ENCODE measurements around the gene MRPL22.

- TF ChIP-seq ELF1 (IDR thresholded peaks at IDR 0.05; ENCODE audit: borderline replicate concordance, low read depth) = no peak
- no peak for TF ChIP-seq CTCF (IDR thresholded peaks at IDR 0.05 in 2 of 3, conservative IDR thresholded peaks at IDR 0.05 in 1 of 3; ENCODE audit: borderline replicate concordance in 1 of 3, insufficient read depth in 1 of 3, low read depth in 2 of 3, low read length in 2 of 3)
- no peak for TF ChIP-seq EZH2 (IDR thresholded peaks at IDR 0.05)
- TF ChIP-seq POLR2AphosphoS5 (IDR thresholded peaks at IDR 0.05; ENCODE audit: low read depth, low read length) = no peak
- TF ChIP-seq EZH2phosphoT487 (IDR thresholded peaks at IDR 0.05; ENCODE audit: borderline replicate concordance) = no peak
These were observed 36.5 kb downstream of the MRPL22 start for GRCh38 chr5:154977409-154977808.
